22Rv1 (cell line): ENCODE data around the gene GBE1.
"Not testable (repeated sequence)": the region's sequence is repeated elsewhere in the genome, so short reads cannot be mapped to it uniquely, and the experiment has no call there.

Source experiments
- H3K27ac ChIP-seq: fragments of 450-650 bp; 2 replicates; pipeline ENCODE4 v1.5.1; 2017
- ZFX ChIP-seq: fragments of 450-650 bp; IDR thresholded peaks from 2 replicates; pipeline ENCODE4 v1.6.1; 2017; ENCODE audit warnings: antibody characterized with exemption, borderline replicate concordance
- TF ChIP-seq, protein P1 (sequence below): fragments of 450-650 bp; IDR thresholded peaks from 2 replicates; pipeline ENCODE4 v1.5.1; 2017; ENCODE audit warnings: mild to moderate bottlenecking

Gene GBE1

DNA sequence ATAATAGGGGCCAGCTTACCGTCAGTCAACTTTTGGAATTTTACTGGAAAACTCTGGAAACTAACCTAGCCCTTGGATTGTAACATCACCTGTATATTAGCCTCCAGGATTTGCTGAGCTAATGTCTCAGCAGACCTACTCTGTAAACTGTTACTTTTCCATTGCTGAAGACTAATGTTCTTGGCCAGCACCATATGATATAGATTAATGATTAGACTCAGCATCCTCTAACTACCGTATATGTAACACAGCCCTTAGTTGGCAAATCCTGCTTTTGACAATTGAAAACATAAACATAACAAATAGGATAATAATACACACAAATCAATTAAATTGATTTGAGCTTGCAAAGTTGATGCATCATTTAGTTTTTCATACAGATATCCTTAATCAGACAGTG lies 26.6 kb upstream of the GBE1 start:
- no peak overlapping the region for H3K27ac ChIP-seq
- TF ChIP-seq, protein P1, sequence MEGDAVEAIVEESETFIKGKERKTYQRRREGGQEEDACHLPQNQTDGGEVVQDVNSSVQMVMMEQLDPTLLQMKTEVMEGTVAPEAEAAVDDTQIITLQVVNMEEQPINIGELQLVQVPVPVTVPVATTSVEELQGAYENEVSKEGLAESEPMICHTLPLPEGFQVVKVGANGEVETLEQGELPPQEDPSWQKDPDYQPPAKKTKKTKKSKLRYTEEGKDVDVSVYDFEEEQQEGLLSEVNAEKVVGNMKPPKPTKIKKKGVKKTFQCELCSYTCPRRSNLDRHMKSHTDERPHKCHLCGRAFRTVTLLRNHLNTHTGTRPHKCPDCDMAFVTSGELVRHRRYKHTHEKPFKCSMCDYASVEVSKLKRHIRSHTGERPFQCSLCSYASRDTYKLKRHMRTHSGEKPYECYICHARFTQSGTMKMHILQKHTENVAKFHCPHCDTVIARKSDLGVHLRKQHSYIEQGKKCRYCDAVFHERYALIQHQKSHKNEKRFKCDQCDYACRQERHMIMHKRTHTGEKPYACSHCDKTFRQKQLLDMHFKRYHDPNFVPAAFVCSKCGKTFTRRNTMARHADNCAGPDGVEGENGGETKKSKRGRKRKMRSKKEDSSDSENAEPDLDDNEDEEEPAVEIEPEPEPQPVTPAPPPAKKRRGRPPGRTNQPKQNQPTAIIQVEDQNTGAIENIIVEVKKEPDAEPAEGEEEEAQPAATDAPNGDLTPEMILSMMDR, result no peak
- TF ChIP-seq ZFX, result no peak

DNA sequence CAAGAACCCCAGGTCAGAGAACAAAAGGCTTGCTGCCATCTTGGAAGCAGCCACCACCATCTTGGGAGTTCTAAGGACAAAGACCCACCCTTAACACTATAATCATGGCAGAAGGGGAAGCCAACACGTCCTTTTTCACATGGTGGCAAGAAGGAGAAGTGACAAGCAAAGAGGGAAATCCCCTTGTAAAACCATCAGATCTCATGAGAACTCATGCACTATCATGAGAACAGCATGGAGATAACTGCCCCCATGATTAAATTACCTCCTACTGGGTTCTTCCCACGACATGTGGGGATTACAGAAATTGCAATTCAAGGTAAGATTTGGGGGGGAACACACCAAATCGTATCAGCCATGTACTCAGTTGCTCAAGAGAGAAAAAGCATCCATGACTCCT lies 21.1 kb upstream of the GBE1 start:
- no peak for TF ChIP-seq ZFX
- TF ChIP-seq, protein P1, result no peak
- no peak overlapping the region for H3K27ac ChIP-seq

DNA sequence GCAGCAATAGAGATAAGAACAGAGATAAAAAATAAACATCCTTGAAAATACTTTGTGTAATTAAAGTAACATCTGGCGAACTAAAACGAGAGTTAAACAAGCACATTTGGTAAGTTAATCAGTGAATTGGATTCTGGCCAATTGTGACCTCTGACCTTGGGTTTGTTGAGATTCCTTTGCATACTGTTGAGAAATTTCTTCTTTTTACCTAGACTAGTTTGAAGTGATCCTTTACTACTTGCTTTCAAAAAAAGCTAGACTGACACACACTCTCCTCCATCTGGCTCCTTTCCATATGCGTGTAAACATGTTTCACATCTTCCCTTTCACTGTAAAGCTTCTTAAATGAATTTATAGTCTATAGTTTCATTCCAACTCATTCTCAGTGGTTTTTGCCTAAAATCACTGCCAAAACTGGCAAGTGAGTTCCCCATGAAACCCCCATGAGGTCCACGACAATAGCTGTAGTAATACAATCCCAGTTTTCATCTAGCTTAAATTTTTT lies 17.3 kb upstream of the GBE1 start:
- no peak overlapping the region for H3K27ac ChIP-seq
- TF ChIP-seq ZFX, result no peak
- TF ChIP-seq, protein P1, result no peak

DNA sequence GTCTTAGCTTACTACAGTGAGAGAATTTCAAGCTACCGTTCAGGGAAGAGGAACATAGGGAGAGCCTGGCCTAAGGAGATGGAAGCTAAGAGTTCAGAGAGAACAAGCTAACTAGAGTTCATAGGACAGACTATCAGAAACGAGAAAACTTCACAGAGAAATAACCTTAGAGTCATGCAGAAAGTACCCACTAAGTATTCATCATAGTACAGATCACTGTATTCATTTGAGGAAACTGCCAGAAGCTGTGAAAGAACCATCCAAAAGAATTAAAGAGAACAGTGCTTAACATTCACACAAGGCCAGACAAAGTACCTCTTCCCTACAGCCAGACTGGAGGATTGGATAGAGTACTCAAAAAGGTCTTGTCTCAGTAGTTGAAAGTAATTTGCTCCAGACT lies 15.2 kb upstream of the GBE1 start:
- no peak overlapping the region for H3K27ac ChIP-seq
- TF ChIP-seq, protein P1, result no peak
- TF ChIP-seq ZFX, result no peak

DNA sequence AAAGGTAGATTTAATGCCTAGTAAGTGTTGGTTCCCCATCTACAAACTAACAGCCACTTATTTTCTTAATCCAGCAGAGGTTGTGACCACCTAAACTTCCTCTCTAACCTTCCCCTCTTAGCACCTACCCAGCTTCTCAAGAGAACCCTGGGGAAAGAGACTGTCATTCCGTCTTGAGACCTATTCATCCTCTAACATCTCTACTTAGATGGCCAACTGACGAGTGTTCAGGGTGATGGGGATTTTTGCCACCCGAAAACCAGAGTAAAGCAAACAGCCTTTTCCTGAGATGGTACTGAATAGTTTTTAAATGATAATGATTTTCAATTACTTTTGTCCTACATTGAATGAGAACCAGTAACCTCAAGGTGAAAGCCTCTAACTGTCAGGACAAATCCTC lies 9.3 kb upstream of the GBE1 start:
- no peak overlapping the region for H3K27ac ChIP-seq
- TF ChIP-seq, protein P1, result no peak
- no peak for TF ChIP-seq ZFX

DNA sequence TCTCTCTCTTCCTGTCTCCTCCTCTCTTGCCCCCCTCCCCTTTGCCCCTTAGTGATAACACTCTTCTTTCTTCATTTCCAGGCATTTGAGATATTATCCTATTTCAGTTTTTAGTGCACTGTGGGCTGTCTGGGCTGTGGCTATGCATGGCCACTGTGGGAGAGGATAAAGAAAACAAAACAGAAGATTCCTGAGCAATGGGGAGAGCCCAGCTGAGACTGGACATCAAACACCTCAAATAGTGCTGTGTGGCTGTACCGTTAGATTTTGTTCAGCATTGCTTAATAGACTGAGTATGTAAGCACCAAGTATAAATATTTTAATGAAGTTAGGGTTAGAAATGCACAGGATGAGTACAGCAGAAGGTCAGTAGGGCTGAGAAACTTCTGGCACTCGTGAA lies 7.9 kb upstream of the GBE1 start:
- H3K27ac ChIP-seq, result no peak overlapping the region
- TF ChIP-seq, protein P1, result no peak
- TF ChIP-seq ZFX, result no peak

DNA sequence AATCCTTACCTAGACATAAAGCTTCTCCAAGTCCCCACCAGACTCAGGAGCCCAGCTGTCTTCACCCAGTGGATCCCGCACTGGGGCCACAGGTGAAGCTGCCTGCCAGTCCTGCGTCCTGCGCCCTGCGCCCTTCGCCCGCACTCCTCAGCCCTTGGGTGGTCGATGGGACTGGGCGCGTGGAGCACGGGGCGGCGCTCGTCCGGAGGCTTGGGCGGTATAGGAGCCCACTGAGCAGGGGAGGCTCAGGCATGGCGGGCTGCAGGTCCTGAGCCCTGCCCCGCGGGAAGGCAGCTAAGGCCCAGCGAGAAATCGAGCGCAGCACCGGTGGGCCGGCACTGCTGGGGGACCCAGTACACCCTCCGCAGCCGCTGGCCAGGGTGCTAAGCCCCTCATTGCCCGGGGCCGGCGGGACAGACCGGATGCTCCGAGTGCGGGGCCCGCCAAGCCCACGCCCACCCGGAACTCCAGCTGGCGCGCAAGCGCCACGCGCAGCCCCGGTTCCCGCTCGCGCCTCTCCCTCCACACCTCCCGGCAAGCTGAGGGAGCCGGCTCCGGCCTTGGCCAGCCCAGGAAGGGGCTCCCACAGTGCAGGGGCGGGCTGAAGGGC lies 5.9 kb upstream of the GBE1 start:
- H3K27ac ChIP-seq, result not testable (repeated sequence)

DNA sequence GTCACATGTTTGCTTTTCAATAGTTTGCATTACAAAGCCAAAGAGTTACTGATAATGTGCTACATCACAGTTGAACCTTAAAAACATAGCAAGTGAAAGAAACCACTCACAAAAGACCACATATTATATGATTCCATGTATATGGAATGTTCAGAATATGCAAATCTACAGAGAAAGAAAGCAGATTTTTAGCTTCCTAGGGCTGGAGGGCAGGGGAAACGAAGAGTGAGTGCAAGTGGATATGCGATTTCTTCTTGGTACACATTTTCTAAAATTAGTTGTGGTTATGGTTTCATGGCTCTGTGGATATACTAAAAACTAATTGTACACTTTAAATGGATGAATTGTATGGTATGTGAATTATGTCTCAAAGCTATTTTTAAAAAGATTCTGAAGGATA lies 4.0 kb upstream of the GBE1 start:
- no peak overlapping the region for H3K27ac ChIP-seq
- TF ChIP-seq, protein P1, result no peak
- TF ChIP-seq ZFX, result no peak
